Activated CD4-positive, alpha-beta T cell treated with anti-CD3 and anti-CD28 coated beads for 36 hours (primary cell): ENCODE data around the gene MID1. TPM values are rescaled to one million over a fixed set of nuclear protein-coding genes. Genes with fewer than 3 reads are reported as not detected.

Experiments used
- ATAC-seq: fragments of 200-7000 bp; cut with Tn5 transposase; one replicate; pipeline ENCODE4 v1.10.0; 2021; ENCODE audit warnings: mild to moderate bottlenecking, moderate library complexity
- CTCF ChIA-PET: fragments of 350-600 bp; sonication (Branson Sonifier 250); formaldehyde crosslinking; loops from one replicate; lab custom pipeline; 2021; ENCODE audit warnings: antibody characterized with exemption; lab: Charles Lee
- POLR2A ChIA-PET: fragments of 350-600 bp; sonication (Branson Sonifier 250); formaldehyde crosslinking; loops from one replicate; lab custom pipeline; 2021; ENCODE audit warnings: antibody characterized with exemption, inconsistent platforms; lab: Charles Lee
- DNase-seq: peaks from one replicate; pipeline ENCODE4 v3.0.0-alpha.2; 2020
- H3K27ac Mint-ChIP-seq: one replicate; pipeline ENCODE4 v1.8.0; 2021; ENCODE audit warnings: mixed read lengths
- H3K27me3 Mint-ChIP-seq: one replicate; pipeline ENCODE4 v1.8.0; 2021; ENCODE audit warnings: mixed read lengths
- H3K36me3 Mint-ChIP-seq: one replicate; pipeline ENCODE4 v1.8.0; 2021; ENCODE audit warnings: low read depth, mixed read lengths
- H3K4me1 Mint-ChIP-seq: one replicate; pipeline ENCODE4 v1.8.0; 2021; ENCODE audit warnings: mixed read lengths
- H3K4me3 Mint-ChIP-seq: one replicate; pipeline ENCODE4 v1.8.0; 2021; ENCODE audit warnings: mild to moderate bottlenecking, moderate library complexity, mixed read lengths
- H3K9me3 Mint-ChIP-seq: one replicate; pipeline ENCODE4 v1.8.0; 2021; ENCODE audit warnings: low read depth, mixed read lengths
- intact Hi-C, 2 experiments: fragments of 100-400 bp; cut with DNase I in 1 of 2; cut with micrococcal nuclease in 1 of 2; formaldehyde crosslinking; loops; one replicate each; pipeline versions ENCODE4 v1.14.2 to v1.15.1; 2022 to 2024; cut with DNase I, micrococcal nuclease
- total RNA-seq, 2 experiments: library from RNA; stranded (reverse); gene quantifications; one replicate each; pipeline ENCODE4 v1.2.3, GENCODE V29; 2021

The MID1 gene
- total RNA-seq, 2 experiments from 2014 or later = 0.37 to 0.43 TPM

DNA sequence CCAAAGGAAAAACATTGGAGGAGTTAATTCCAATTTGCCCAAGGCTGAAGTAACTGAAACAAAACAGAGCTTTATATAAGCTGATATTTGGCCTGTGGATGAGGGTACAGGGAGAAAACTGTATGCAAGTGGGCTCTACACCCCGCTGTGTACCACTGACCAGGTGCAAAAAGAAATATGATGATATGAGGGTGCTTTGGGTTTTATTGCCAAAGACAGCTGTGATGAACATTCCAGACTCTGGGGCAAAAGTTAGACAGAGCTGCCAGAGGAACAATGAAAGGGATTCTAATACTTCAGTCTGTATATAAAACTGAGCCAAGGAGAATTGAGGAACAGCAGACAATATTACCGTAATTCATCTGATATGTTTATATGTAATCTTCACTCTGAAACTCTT, 117.4 kb downstream of the MID1 start:
- H3K27me3 Mint-ChIP-seq = no peaks in the 10 kb centered on the region
- POLR2A ChIA-PET = no interaction called here
- no peak overlapping the region for H3K27ac Mint-ChIP-seq
- CTCF ChIA-PET = no interaction called here
- no peaks in the 10 kb centered on the region for H3K4me1 Mint-ChIP-seq
- no peak for DNase-seq
- H3K4me3 Mint-ChIP-seq = no peak overlapping the region
- ATAC-seq = no peak
- no peaks in the 10 kb centered on the region for H3K36me3 Mint-ChIP-seq
- H3K9me3 Mint-ChIP-seq = no peaks in the 10 kb centered on the region
- intact Hi-C loops = no loop called here

DNA sequence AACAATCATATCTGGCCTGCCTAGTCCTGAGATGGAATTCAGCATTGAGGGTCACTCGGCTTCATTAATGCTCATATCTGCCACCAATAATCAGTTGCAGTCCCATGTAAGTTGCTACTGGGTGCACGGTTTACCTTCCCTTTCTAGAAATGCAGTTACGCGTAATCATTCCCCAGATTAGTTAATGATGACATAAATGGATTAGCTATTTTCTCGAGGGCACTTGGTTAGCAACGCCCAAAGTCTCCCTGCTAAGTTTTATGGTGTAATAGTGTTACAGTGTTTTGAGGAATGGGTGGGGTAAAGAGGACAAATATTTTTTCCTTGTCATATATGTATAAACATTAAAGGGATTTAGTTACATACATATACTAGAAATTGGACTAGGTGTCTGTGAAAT, 118.8 kb downstream of the MID1 start:
- H3K27me3 Mint-ChIP-seq = no peaks in the 10 kb centered on the region
- H3K4me3 Mint-ChIP-seq = no peak overlapping the region
- intact Hi-C loops = no loop called here
- no peaks in the 10 kb centered on the region for H3K9me3 Mint-ChIP-seq
- DNase-seq (no peak), ATAC-seq (no peak)
- no peak overlapping the region for H3K27ac Mint-ChIP-seq
- CTCF ChIA-PET = no interaction called here
- POLR2A ChIA-PET = no interaction called here
- no peaks in the 10 kb centered on the region for H3K36me3 Mint-ChIP-seq
- H3K4me1 Mint-ChIP-seq = no peaks in the 10 kb centered on the region

DNA sequence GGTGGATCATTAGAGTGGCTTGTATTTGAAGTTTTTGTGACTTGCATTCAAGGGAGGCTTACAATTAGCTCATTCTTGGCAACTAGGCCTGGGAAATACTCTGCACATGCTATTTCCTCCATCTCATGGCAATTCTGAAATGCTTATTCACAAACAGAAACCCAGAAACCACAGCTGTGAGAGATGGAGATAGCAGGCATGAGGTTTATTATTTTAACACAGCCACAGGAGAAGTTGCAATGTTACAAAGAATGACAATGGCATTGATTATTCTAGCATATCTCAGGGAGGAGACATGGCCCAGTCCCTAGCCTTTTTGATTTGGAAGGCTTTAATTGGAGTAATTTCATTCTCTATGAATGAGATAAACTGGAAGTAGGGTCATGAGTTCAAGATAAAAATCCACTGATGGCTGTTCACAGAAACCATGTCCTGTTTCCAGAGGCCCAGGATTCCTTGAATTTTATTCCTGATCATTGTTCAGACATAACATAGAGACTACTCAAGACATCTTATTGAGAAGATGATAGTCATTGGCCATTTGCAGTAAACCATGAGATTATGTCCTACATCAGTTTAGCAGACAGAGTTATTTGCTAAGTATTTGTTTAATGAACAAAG, 123.9 kb downstream of the MID1 start:
- ATAC-seq (no peak), DNase-seq (no peak)
- Mint-ChIP-seq H3K36me3 (no peaks in the 10 kb centered on the region), H3K9me3 (no peaks in the 10 kb centered on the region), H3K27ac (no peak overlapping the region), H3K4me3 (no peak overlapping the region), H3K4me1 (no peaks in the 10 kb centered on the region), H3K27me3 (peaks cover 2% of the 10 kb centered on the region)
- intact Hi-C loops = no loop called here
- ChIA-PET CTCF (no interaction called here), POLR2A (no interaction called here)

DNA sequence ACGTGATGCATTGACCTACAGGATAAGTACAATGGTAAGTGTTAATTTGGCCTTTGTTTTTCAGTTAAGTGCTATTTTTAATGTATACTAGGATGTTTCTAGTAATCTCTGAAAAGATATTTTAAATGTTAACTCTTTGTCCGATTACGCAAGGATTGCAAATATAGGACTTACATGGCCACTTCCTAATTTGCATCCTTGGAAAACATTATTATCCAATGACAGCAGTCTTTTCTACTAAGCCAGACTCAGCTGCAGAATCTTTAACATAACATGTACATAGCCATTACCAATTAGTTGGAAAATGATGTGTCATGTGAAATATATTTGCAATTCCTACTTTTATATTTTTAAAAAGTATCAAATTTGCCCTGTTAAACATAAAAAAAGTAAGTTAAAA, 124.7 kb downstream of the MID1 start:
- Mint-ChIP-seq H3K27ac (no peak overlapping the region), H3K9me3 (no peaks in the 10 kb centered on the region), H3K36me3 (no peaks in the 10 kb centered on the region), H3K4me1 (no peaks in the 10 kb centered on the region), H3K27me3 (peaks cover 2% of the 10 kb centered on the region), H3K4me3 (no peak overlapping the region)
- intact Hi-C loops = no loop called here
- ATAC-seq = no peak
- POLR2A ChIA-PET = no interaction called here
- no peak for DNase-seq
- CTCF ChIA-PET = no interaction called here

DNA sequence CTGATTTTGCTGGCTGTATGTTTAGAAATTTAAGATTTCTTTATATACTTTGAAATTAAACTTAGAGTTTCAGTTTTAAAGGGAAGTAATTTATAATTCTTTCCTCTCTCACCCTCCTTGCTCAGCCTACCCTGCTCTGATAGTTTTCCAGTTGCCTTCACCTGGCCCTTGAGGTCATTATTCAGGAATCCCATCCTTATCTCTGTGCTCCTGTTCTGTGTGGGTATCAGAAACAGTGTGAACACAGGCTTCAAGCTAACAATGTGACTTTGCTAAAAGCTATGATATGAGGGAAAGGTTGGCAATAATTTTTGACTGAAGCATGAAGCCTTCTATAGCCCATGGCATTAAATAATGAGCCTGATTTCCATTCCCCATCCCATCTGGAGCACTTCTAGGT, 128.1 kb downstream of the MID1 start:
- intact Hi-C loops = no loop called here
- no peaks in the 10 kb centered on the region for H3K36me3 Mint-ChIP-seq
- no peaks in the 10 kb centered on the region for H3K9me3 Mint-ChIP-seq
- no peak for DNase-seq
- no peak overlapping the region for H3K27ac Mint-ChIP-seq
- no peak for ATAC-seq
- ChIA-PET CTCF (no interaction called here), POLR2A (no interaction called here)
- no peak overlapping the region for H3K4me3 Mint-ChIP-seq
- H3K4me1 Mint-ChIP-seq = no peaks in the 10 kb centered on the region
- H3K27me3 Mint-ChIP-seq = peaks cover 2% of the 10 kb centered on the region

DNA sequence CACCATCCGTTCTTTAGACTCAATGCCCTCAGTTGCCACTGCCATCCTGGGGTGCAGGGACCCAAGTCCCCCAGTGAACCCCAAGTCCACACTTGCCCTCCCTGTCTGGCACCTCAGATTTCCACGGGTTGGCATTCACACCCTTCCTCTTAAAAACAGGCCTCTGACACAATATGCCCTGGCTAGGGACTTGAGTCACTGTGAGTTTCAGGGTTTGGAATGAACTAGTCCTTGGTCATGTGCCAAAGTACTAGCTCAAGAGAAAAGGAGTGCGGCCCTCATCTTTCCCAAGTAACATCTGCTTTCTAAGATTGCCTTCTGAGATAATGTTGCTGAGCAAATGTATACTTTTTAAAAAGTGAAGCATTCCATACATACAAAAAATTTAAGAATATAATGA, 134.0 kb downstream of the MID1 start:
- H3K27ac Mint-ChIP-seq = no peak overlapping the region
- ATAC-seq = no peak
- H3K9me3 Mint-ChIP-seq = no peaks in the 10 kb centered on the region
- intact Hi-C loops = no loop called here
- ChIA-PET POLR2A (no interaction called here), CTCF (interaction anchor here (0.5 kb wide), 1 partner anchor 659 kb away, joined by 3 read pairs; no protein-coding TSS in a partner anchor)
- no peak for DNase-seq
- H3K4me1 Mint-ChIP-seq = no peaks in the 10 kb centered on the region
- H3K27me3 Mint-ChIP-seq = no peaks in the 10 kb centered on the region
- H3K4me3 Mint-ChIP-seq = no peak overlapping the region
- H3K36me3 Mint-ChIP-seq = no peaks in the 10 kb centered on the region

DNA sequence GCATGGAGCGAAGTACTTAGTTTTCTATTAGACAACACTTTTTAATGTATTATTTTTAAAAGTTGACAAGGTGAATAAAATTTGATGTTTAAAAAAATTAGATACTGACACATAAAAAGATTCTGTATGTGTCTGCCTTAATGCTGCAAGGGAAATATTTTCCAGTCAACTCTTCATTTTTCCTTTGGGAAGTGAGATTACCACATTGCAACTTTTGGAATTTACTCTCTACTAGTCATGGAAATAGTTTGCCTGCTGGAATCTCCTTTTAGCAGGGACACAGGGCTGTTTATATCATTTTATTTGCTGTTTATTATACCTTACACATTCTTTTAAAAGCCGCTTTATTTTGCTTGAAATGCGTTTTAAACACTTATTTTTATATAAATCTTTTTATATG, 135.1 kb downstream of the MID1 start:
- H3K4me1 Mint-ChIP-seq = no peaks in the 10 kb centered on the region
- intact Hi-C loops = no loop called here
- ATAC-seq = no peak
- H3K27me3 Mint-ChIP-seq = no peaks in the 10 kb centered on the region
- H3K4me3 Mint-ChIP-seq = no peak overlapping the region
- H3K36me3 Mint-ChIP-seq = no peaks in the 10 kb centered on the region
- H3K9me3 Mint-ChIP-seq = no peaks in the 10 kb centered on the region
- POLR2A ChIA-PET = no interaction called here
- CTCF ChIA-PET = no interaction called here
- no peak for DNase-seq
- H3K27ac Mint-ChIP-seq = no peak overlapping the region

DNA sequence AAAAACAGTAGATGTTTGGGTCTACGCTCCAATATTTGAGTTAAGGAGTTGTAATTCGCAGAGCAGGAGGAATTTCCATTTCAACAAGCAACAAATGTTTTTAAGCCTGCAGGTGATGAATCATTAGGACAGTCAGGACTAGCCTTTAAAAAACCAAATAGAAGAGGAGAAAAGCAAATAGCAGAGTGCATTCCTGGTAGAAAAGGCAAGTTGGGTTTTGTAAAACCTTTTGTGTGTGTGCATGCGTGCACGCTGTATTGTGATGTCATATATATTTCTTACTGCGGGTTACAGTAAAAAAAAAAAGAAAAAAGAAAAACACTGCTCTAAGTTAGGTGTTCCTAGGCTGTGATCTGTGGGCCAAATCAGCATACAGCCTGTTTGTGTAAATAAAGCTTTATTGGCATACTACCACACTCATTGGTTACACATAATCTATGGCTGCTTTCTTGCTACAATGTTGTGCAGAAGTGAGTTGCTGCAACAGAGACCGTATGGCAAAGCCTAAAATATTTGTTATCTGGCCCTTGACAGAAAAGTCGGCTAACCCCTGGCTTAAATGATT, 135.6 kb downstream of the MID1 start:
- no peak for DNase-seq
- no peaks in the 10 kb centered on the region for H3K36me3 Mint-ChIP-seq
- CTCF ChIA-PET = no interaction called here

DNA sequence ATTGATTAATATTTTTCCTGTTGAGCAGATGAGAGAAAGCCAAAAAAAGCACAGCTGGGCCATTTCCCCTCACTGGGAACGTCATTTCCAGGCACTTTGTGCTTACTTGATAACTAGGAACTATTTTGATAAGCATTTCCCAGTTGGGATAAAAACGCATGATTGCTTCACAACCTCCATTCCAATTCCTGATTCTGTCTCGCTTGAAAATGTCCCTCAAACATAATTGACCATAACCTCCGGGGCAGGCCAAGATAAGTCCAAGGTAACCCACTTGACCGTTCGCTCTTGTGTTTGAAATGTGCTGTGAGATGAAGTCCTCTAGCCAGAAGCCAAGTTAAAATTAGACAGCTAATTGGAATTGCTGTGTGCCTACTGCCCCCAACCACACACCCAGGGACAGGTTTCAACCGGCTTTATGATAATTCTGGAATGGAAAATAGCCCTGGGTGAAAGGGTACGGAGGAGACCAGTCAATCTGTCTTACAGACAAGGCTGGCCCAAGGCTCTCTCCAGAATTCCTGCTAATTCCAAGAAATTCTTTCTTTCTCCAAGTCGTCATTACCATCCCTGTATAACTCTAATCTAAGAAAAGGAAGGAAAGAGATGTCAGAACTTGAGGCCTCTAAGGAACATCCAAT, 137.1 kb downstream of the MID1 start:
- Mint-ChIP-seq H3K9me3 (no peaks in the 10 kb centered on the region), H3K27me3 (no peaks in the 10 kb centered on the region), H3K36me3 (no peaks in the 10 kb centered on the region), H3K4me3 (no peak overlapping the region), H3K27ac (no peak overlapping the region), H3K4me1 (no peaks in the 10 kb centered on the region)
- DNase-seq (no peak), ATAC-seq (no peak)
- CTCF ChIA-PET = no interaction called here
- intact Hi-C loops = no loop called here
- POLR2A ChIA-PET = no interaction called here

More for the DNA sequence above, 135.6 kb downstream of the MID1 start:
- ATAC-seq = no peak
- no peaks in the 10 kb centered on the region for H3K9me3 Mint-ChIP-seq
- intact Hi-C loops = no loop called here
- POLR2A ChIA-PET = no interaction called here
- H3K4me1 Mint-ChIP-seq = no peaks in the 10 kb centered on the region
- H3K4me3 Mint-ChIP-seq = no peak overlapping the region
- no peak overlapping the region for H3K27ac Mint-ChIP-seq
- H3K27me3 Mint-ChIP-seq = no peaks in the 10 kb centered on the region

DNA sequence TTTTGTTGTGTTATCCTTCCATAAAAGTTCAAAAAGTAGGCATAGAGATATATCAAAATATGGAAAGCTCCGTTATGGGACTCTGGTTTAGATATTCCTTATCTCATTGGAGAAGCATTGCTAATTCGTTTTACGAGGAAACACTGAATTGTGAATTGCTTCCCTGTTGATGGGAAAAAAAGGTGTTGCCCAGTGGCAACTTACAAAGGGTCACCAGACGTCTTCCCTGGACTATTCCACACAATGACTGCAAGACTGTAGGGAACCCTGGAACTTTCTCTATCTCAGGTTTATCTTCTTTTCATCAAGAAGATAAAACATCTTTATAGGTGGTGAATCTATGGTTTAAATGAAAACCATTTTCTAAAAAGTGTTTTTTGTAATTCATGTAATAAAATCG, 137.7 kb downstream of the MID1 start:
- Mint-ChIP-seq H3K36me3 (no peaks in the 10 kb centered on the region), H3K27me3 (no peaks in the 10 kb centered on the region), H3K27ac (no peak overlapping the region), H3K4me3 (no peak overlapping the region), H3K4me1 (no peaks in the 10 kb centered on the region), H3K9me3 (no peaks in the 10 kb centered on the region)
- ChIA-PET CTCF (no interaction called here), POLR2A (no interaction called here)
- intact Hi-C loops = no loop called here
- no peak for DNase-seq
- ATAC-seq = no peak

DNA sequence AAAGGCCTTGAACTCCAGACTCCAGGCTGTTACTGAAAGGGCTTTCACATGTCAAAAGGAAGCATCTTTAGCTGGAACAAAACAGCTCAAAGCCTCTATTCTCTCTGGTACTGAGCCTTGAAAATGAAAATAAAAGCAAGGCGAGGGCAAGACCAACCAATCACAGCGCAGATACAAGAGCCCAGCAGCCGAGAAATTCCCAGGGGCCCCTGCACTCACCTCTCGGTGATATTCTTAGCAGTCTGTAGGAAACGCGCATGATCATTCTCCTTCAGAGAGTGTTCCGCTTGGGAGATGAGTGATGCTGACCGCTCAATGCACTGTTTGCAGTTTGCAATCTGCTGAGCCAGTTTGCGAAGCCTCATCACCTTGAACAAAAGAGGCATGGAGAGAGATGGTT, 138.1 kb downstream of the MID1 start:
- no peaks in the 10 kb centered on the region for H3K4me1 Mint-ChIP-seq
- no peak overlapping the region for H3K4me3 Mint-ChIP-seq
- no peak overlapping the region for H3K27ac Mint-ChIP-seq
- no peak for ATAC-seq
- H3K36me3 Mint-ChIP-seq = no peaks in the 10 kb centered on the region
- intact Hi-C loops = no loop called here
- H3K27me3 Mint-ChIP-seq = no peaks in the 10 kb centered on the region
- no peak for DNase-seq
- POLR2A ChIA-PET = no interaction called here
- CTCF ChIA-PET = interaction anchor here (0.7 kb wide), 1 partner anchor 51 kb away, joined by 3 read pairs; no protein-coding TSS in a partner anchor
- no peaks in the 10 kb centered on the region for H3K9me3 Mint-ChIP-seq

DNA sequence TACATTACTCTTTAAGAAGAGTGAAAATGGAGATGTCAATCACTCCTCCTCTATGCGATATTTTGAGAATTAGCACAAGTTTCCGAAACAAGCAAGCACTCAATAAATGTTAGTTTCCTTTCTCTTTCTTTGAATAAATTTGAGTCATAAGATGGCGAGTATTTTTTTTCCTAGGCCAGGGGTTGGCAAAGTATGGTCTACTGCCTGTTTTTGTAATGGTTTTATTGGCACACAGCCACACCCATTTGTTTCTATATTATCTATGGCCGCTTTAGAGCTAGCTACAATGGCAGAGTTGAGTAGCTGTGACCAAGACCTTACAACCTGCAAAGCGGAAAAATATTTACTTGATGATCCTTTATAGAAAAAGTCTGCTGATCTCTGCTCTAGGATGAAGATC, 139.5 kb downstream of the MID1 start:
- no peak for DNase-seq
- no peak overlapping the region for H3K4me3 Mint-ChIP-seq
- CTCF ChIA-PET = interaction anchor here (0.7 kb wide), 1 partner anchor 218 kb away, joined by 3 read pairs; no protein-coding TSS in a partner anchor
- no peaks in the 10 kb centered on the region for H3K4me1 Mint-ChIP-seq
- POLR2A ChIA-PET = no interaction called here
- H3K9me3 Mint-ChIP-seq = no peaks in the 10 kb centered on the region
- no peaks in the 10 kb centered on the region for H3K27me3 Mint-ChIP-seq
- intact Hi-C loops = no loop called here
- H3K36me3 Mint-ChIP-seq = no peaks in the 10 kb centered on the region
- no peak for ATAC-seq
- H3K27ac Mint-ChIP-seq = no peak overlapping the region
